ENCODE results near the gene SCRN2.
A peak's percentile ranks its signal among the peaks of the same experiment; 100 is the strongest.

SCRN2 gene

DNA sequence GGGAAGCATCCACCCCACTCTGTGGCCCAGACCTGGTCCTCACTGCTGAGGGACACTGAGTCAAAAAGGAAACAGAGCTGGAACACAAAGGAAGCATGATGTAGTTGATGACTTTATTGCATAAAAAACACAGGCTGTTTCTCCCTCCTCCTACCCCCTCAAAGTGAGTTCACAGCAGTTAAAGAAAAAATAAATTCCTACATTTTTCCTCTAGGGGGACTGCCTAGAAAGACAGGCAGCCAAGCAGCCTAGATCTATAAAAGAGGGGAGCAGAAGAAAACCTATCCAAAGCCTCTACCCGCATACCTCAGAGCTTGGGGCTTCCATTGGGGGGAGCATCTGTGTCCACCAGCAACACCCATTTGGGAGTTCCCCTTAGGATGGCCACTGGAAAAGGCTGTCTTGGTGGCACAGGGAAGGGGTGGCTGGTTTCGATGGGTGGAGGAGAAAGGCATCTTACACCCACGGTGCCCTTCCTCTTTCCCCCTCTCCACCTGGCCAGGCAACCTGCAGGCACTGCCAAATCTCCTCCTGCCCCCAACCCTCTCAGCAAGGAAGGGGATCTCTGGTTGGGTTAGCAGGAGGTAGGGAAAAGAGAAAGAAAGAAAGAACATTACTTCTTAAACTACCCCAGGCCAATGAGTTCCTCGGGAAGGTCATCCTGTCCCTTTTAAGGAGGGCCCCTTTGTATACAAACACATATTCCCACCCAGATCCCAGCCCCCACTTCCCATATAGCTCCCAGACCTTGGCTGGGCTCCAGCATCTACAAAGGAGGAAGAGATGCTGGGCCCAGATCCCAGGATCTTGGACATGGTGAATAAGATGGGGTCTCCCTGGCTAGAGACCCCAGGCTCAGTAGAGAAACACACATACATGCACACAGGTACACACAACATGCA lies 4.0 kb upstream of the SCRN2 start:
- no peak for DNase-seq

DNA sequence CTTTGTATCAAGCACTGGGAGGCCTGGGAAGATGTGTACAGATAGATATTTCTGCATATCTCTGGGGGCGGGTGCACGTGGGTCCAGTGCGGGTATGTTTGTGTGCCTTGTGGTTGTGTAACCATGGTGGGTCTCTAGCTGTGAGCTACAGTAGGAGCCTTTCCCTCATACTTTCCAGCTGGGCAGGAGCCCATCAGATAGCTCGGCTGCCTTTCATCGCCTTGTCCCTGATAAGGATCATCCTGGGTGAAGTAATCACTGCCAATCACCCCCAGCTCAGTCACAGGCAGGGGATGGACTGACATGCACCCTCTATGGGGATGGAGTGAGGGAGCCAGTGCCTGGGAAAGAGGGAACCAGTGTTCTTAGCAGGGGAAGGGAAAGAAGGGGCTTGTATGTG lies 3.2 kb upstream of the SCRN2 start:
- DNase-seq, result no peak

DNA sequence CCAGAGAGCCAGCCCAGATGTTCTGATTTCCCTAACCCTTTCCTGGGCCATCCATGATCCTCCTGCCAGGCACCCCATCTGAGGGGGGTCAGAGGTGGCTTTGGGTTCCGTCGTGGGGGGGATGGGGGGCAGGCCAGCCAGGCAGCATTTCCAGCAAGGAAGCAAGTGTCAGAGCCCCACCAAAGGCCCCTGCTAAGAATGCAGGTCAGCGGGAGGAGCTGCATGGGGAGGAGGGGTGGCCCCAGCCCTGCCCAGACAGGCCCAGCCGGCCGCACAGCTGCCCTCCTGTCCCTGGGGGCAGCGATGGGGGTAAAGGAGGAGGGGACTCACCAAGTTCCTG lies 2.3 kb upstream of the SCRN2 start:
- DNase-seq, result no peak

DNA sequence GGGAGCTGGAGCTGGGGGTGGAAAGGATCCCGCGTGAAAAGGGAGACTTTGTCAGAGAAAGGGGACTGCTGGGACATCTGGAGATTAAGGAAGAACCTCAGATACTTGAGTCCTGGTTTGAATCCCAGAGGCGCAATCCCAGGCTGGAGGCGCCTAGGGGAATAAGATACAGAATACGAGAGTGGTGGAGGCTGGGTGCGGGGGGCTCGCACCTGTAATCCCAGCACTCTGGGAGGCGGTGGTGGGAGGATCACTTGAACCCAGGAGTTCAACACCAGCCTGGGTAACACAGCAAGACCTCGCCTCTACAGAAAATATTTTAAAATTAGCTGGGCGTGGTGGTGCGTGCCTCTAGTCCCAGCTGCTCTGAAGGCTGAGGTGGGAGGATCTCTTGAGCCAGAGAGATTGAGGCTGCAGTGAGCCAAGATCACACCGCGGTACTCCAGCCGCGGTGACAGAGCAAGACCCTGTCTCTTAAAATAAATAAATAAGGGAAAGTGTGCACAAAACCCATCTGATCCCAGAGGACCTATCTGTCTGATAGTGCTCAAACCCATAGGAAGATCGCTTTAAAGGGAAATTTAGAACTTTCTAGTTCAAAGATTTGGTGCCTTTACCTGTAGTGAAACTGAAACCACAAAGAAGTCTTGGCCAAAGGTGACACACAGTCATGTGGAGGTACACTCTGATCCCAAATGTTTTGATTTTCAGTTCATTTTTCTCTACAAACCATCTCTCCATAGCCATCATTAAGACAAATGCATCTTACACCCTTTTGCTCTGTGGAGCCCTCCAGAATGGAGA lies 617 bp upstream of the SCRN2 start:
- DNase-seq, result no peak

DNA sequence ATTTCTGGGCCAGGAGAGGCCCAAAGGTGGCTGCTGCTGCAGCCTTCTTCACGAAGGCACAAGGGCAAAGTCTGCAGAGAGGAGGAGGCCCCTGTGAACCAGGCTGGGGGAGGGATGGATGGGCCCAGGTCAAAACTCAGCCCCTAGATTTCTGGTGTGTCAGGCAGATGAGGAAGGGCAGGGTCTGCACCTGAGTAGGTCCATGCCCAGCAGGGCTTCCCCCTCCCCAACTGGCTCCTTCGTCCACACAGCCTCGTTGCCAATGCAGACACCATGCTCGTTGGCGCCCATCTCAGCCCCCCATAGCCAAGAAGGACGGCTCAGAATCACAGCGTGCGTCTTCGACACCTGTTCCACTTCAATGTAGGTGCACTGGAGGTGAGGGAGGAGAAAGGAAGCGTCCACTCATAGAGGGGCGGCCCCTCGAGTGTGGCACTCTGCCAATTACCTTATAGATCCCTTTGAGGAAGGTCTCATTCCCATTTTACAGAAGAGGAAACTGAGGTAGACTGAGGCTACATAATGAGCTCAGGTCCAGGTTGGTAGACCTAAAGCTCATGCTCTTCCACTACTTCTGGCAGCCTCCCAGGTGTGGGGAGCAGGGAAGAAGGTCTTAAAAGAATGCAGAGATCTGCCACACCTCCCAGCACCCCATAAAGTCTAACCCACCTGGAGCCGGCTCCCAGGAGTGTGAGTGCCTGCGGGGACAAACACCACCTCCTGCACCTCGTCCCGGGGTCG lies 902 bp downstream of the SCRN2 start:
- no peak for DNase-seq

DNA sequence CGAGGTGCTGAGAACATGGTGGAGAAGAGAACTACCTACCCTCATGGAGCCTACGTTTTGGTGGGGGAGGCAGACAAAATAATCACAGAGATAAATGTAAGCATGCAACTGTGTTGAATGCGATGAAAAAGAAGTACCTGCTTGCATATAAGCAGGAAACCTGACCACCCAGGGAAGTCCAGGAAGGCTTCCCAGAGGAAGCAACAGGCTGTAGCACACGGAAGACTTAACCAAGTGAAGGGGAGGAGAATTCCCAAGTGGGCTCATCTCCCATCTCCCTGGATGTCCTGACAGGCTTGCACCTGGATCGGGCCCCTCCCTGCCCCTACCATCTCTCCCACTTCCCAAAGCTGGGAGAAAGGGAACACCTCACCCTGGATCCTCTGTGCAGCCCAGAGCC lies 2.0 kb downstream of the SCRN2 start:
- DNase-seq, result no peak

DNA sequence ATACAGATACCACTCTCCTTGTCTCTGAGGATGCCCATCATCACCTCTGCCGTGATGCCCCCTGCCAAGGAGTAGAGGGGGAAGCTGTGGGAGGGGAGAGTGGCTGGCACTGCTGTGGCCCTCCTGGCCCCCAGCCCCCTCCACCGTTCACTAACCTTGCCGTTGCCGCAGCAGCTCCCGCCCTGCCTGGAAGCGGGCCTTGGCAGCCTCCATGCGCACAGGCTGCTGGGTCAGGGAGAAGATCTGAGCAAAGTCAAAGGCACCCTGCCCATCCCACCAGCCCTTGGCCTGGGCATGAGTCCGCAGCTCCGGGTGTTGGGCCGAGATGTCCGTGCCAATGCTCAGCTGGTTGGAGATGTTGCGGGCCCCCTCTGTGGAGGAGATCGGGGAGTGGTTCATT lies 2.4 kb downstream of the SCRN2 start:
- DNase-seq, result no peak

DNA sequence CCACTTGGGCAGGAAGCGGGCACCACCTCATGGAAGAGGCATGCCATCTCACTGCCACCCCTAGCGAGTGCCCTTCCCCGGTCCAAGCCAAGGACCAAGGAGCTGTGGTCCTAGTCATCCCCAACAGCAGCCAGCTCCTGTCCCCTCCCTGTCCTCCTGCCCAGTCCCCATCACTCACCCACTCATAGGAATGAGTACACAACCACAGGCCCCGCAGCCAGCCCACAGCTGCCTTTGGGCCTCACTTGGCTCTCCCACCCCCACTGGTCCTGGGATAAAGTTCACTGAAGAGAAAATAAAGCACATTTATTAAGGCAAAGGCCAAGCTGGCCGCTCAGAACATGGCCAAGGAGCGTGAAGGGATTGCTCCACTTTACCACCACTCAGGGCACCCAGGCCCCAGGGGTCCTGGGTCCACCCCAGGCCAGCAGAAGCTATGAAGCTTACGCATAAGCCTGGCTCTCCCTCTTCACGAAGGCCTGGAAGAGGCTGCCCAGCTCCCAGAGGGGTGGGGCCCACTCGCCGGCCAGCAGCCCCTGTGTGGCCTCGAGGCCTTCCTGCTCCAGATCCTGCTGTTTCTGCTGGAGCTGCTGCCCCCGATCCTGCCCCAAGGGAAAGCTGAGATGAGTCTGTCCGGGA lies 3.6 kb downstream of the SCRN2 start:
- DNase-seq, result no peak

DNA sequence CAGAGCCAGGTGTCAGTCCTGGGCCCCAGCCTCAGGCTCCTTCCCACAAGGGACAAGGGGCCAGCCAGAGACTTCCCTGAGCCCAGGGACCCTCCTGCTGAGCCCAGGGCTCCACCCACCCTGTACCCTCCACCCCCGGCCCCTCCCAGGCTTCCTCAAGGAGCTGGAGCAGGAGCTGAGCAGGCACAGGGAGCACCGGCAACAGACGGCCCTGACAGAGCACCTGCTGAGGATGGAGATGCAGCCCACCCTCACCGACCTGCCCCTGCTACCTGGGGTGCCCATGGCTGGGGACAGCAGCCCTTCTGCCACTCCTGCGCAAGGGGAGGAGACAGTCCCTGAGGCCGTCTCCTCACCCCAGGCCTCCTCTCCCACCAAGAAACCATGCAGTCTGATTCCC lies 4.5 kb downstream of the SCRN2 start:
- DNase-seq, result no peak

DNA sequence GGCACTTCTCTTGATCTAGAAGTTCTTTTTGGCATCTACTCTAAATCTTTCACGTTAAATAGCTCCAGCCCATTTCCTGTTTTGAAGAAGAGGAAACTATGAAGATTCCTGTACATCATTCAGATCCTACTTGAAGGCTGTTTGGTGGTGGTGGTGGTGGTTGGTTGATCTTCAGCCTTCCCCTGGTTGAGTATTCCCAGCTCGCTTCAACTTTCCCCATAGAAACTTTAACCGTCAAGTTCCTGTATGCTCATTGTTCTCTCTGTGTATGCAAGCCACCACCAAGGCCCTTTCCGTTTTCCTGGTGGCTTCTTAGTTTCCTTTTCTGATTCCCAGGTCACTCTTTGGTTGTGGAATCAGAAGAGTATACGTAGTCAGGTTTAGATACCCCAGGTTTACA lies 6.3 kb downstream of the SCRN2 start:
- DNase-seq, result no peak

DNA sequence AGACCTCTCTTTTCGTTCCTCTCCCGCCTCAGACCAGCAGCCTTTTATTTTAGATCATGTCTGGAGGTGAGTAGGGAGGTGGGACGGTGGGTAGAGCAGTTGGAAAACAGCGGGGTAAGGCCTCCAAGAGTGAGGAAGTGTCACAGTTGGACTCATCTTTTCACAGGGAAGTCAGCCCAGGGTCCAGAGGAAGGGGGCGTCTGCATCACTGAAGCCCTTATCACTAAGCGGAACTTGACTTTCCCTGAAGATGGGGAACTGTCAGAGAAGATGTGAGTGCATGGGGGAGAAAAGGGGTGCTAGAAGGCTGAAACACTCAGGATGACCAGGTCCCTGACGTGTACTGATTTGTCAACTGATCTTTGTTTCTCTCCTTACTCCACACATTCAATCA lies 9.1 kb downstream of the SCRN2 start:
- DNase-seq, result no peak

DNA sequence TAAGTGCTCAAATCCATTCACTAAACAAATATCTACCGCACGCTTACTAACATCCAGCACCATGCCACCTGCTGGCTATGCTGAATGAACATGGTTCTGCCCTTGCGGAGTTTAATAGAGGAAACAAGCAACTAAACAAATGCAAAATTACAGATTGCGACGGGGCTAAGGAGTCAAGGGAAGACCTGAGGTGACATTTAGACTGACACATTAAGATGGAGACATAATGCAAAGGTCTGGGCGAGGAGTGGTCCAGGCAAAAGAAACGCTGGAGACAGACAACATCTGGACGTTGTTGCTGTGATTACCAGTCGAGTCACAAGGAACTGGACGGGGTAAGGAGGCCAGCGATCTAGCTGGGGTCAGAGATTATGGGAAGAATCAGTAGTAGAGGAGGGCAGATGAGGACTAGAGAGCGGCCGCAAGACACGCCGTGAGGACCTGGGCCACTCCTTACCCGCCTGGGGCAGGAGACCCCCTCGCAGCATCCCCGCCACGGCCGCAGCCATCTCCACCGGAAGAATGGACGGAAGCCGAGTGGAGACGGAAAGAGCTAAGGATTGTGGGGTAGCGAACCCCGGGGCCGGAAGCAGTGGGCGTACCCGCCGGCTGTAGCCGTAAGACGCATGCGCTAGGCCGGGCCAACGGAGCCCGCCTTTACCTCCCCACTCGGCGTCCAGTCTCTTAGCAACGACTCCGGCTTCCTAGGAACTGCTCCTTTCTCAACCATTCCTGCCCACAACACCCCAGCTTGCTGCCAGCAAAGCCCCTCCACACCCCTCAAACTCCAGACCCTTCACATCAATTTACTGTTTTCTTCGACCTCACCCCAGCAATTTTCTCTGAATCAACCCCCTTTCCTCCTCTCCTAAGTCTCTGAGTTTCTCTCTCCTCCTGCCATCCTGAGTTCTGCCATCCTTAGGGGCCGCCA lies 9.8 kb downstream of the SCRN2 start, which contains the start of the genes LRRC46 and MRPL10:
LRRC46 (plus strand) TSS at position 668 of the 931 bp plus-strand sequence. CDS start 320 bp downstream, outside the sequence.
MRPL10 (minus strand) TSS at position 539 of the 931 bp plus-strand sequence; CDS start at position 509, 30 bp downstream.
- peak; percentile 84 for DNase-seq

DNA sequence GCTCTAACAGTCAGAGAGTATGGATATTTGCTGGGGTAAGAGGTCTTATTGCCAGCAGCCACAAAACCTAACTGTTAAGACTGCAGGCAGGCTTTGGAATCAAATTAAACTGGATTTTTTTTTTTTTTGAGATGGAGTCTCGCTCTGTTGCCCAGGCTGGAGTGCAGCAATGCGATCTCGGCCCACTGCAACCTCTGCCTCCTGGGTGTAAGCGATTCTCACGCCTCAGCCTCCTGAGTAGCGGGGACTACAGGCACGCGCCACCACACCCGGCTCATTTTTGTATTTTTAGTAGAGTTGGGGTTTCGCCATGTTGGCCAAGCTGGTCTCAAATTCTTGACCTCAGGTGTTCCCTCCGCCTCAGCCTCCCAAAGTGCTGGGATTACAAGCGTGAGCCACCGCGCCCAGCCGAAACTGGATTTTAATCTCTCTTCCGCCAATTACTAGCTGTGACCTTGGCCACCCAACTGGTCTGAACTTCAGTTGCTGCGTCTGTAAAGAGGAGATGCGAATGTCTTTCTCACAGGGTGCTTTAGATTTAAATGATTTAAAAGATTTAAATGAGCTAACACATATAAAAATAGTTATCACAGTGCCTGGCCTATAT lies 10.6 kb downstream of the SCRN2 start:
- DNase-seq, result no peak

DNA sequence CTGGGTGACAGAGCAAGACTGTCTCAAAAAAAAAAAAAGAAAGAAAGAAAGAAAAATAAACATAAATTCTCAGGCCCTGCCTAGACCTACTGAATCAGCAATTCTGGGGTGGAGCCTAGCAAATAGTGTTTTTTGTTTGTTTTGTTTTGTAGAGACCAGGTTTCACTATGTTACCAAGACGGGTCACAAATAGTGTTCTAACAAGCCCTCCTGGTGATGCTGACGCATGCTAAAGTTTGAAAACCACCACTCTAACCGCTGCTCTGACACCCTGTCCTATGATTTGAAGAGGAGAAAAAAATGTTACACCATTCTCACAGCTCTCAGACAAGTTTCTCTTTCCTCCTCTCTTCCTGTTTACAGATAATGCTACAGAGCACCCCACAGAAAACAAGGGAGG lies 11.2 kb downstream of the SCRN2 start:
- no peak for DNase-seq

DNA sequence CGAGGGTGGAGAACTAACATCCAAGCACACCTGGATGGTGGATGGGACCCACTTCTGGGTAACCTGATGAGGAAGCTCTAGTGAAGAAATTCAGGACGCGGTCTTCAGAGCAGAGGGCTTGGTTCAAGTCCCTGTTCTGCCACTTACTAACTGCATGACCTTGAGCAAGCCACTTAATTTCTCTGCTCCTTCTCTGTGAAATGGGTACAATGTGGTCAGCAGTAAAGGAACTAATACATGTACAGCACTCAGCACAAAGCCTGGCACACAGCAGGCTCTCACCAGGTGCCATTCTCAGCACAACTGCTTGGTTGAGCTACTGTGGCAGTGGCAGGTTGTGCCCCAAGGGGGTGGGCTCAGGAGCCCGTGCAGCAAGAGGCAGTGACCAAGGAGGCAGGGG lies 17.6 kb downstream of the SCRN2 start:
- no peak for DNase-seq

DNA sequence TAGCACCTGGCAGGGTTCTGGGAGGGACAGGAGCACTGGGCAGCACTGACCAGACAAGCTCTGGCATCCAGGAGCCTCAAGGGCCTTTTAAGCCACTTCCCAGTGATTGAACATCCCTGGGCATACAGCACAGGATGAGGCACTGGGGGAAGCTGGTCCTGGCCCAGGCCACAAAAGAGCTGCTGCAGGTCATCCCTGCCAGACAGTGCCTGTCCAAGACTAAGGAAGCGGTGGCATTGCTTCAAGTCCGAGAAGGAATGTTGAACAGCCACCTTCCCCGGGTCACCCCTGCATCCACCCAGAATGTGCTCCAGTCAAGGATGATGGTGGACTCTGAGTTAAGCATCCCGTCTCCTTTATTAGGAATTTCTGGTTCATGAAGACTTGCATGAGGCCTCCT lies 18.3 kb downstream of the SCRN2 start:
- DNase-seq, result no peak

DNA sequence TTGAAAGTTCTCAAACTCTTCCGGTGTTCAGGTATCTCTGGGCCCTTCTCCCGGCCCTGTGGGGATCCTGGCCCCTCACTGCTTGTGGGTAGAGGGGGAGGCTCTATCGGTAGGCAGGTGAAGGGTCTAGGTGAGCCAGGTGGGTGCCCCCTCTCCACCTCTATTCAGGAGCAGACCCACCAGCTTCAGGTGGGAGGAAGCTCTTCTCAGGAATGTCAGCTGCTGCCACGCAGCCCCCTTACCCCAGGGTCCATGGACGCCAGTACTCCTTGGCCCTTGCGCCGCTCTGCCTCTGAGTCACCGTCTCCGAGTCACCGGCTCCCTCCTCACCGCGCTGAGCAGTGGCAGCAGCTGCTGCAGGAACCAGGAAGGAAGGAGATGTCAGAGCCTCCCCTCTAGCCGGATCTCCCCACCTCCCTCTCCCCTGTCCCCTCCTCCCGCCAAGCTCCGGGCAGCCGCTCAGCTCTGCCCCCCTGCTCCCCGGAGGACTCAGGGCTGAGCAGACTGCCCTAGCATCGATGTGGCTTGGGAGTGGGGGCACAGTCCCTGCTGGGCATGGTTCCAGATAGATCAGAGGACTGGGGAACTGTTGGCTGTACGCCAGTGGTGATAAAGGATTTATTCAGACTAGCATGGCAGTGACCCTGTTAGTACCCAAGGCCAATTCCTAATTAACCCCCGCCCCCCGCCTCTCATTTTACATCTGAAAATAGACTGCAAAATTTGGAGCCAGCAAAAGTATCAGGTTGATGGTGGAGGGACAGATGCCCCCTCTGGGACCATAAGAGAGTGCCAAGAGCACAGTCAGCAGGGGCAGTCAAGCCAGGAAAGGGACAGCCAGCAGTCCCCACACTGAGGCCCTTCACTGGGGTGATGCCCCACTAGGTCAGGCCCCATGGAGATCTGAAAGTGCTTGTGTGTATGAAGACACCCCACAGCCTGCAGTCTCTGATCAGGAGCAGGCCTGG lies 19.4 kb downstream of the SCRN2 start, which contains the start of gene OSBPL7:
OSBPL7 (minus strand) TSS at position 371 of the 968 bp plus-strand sequence. CDS start 1,516 bp downstream, outside the sequence.
- peak; percentile 44 for DNase-seq

DNA sequence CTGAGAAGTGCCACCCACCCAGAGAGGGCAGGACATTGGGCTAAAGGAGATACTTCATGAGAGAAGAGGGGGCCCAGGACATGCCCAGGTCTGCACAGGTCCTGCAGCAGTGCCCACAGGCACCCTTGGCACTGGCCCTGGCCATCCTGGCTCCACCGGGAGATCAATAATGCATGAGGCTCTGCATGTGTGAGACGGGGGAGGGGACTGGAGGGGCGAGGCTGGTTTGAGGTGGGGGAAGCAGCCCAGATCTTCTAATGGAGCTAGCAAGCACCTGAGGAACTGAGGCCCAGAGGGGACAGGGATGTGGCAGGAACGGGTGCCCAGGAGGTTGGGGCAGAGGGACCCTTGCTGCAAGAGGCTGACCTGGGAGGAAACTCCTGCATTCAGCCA lies 20.0 kb downstream of the SCRN2 start:
- no peak for DNase-seq

DNA sequence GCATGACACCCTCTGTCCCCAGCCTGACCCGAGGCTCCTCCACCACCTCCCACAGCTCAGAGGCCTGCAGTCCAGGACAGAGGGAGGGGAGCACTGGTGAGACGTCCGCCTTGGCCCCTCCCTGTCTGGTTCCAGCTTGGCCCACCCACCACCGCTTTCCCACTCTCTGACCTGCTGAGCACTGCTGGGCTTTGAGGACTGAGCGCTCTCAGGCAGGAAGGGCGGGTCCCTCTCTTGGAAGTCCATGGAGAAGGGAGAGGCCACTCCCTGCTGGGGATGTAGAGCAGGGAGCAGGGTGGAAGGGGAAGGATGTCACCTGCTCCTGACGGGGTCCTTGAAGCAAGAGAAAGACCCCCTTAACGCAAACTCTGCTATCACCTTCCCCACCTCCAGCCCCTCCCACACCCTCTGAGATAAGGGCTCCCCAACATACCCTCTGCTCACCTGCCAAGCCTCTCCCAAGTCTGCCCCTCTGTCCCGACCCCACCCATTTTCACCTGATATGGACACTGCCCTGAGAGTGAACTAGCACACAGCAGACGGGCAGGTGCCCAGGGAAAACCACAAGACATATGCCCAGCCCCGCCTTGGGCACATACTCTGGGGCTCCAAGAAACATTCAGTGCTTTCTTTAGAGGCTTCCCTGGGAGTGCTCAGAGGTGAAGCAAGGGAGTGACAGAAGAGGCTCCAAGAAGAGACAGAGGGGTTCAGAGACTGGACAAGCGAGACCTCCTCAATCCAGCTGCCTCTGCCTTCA lies 20.9 kb downstream of the SCRN2 start:
- DNase-seq, result no peak
